HepG2 (cell line): ENCODE results near the gene STIM1. TPM values are rescaled to one million over a fixed set of nuclear protein-coding genes. Genes with fewer than 3 reads are reported as not detected.

Source experiments
- ATAC-seq: fragments of 200-7000 bp; cut with Tn5 transposase; 3 replicates; pipeline ENCODE4 v1.9.1; 2020; ENCODE audit warnings: mild to moderate bottlenecking, moderate library complexity
- BruUV-seq: library from RNA; stranded (reverse); fragments of 400-500 nt; replicated peaks from 2 replicates; lab custom pipeline; 2021; lab: Mats Ljungman, UMichigan
- CTCF ChIA-PET: fragments of 300-600 bp; formaldehyde crosslinking; extraction: SDS; loops from one replicate; lab custom pipeline; 2021; ENCODE audit warnings: low total read pairs, inconsistent platforms, low intra/inter-chr PET ratio; lab: Yijun Ruan, JAX
- POLR2A ChIA-PET: fragments of 350-600 bp; sonication (Branson Sonifier 250); formaldehyde crosslinking; loops from one replicate; lab custom pipeline; 2020; ENCODE audit warnings: antibody characterized with exemption, inconsistent platforms; lab: Yijun Ruan, JAX
- DNase-seq: peaks from one replicate; pipeline ENCODE4 v3.0.0-alpha.2; 2015; ENCODE audit warnings: low spot score
- FAIRE-seq: peaks from 3 replicates; lab custom pipeline; 2011; peaks lifted over from hg19 to GRCh38; lab: Jason Lieb, UNC
- H2AFZ ChIP-seq: one replicate; pipeline ENCODE4 v1.6.1; 2011; ENCODE audit warnings: low read length, inconsistent platforms
- H3K27ac ChIP-seq: fragments of 300-600 bp; 3 replicates; pipeline ENCODE4 v1.8.0; 2011; ENCODE audit warnings: mixed run types, mild to moderate bottlenecking, mixed read lengths, low read length, inconsistent platforms; ENCODE audit not compliant: insufficient read depth; ENCODE audit errors: extremely low read length
- H3K27me3 ChIP-seq, 2 experiments: fragments of 200-600 bp in 1 of 2; 2 replicates in 1 of 2; 3 replicates in 1 of 2; pipeline versions ENCODE4 v1.6.0 to v1.8.0; 2011; ENCODE audit warnings: low read length in 2 of 2, mild to moderate bottlenecking in 2 of 2, moderate library complexity in 2 of 2, inconsistent platforms in 1 of 2; ENCODE audit not compliant: insufficient read depth in 2 of 2, control insufficient read depth in 1 of 2
- H3K36me3 ChIP-seq, 2 experiments: fragments of 200-600 bp in 1 of 2; replicated peaks in 1 of 2; 2 replicates in 1 of 2; 3 replicates in 1 of 2; pipeline versions ENCODE4 v1.5.1 to v1.8.0; 2011; ENCODE audit warnings: low read length in 2 of 2, inconsistent platforms in 1 of 2; ENCODE audit not compliant: insufficient read depth in 2 of 2, control insufficient read depth in 1 of 2
- H3K4me1 ChIP-seq: 2 replicates; pipeline ENCODE4 v1.5.1; 2012; ENCODE audit warnings: low read length, inconsistent platforms; ENCODE audit not compliant: insufficient read depth
- H3K4me2 ChIP-seq: 2 replicates; pipeline ENCODE4 v1.6.0; 2011; ENCODE audit warnings: low read depth, low read length, inconsistent platforms
- H3K4me3 ChIP-seq, 3 experiments: fragments of 200-600 bp in 1 of 3; sonication (generic), shearing (Covaris generic) in 1 of 3; replicated peaks in 1 of 3; 2 replicates each; pipeline ENCODE4 v1.5.1; 2011 to 2016; ENCODE audit warnings: low read length in 3 of 3, inconsistent platforms in 2 of 3, low read depth in 2 of 3, mild to moderate bottlenecking in 2 of 3, control low read depth in 1 of 3, mixed read lengths in 1 of 3; ENCODE audit not compliant: insufficient read depth in 1 of 3
- H3K79me2 ChIP-seq: one replicate; pipeline ENCODE4 v1.6.1; 2011; ENCODE audit warnings: low read length, inconsistent platforms; ENCODE audit not compliant: insufficient read depth
- H3K9ac ChIP-seq: 2 replicates; pipeline ENCODE4 v1.6.0; 2011; ENCODE audit warnings: mild to moderate bottlenecking, low read depth, low read length, inconsistent platforms; ENCODE audit not compliant: insufficient read depth
- H3K9me3 ChIP-seq: 2 replicates; pipeline ENCODE4 v1.5.1; 2012; ENCODE audit warnings: mild to moderate bottlenecking, low read length
- H4K20me1 ChIP-seq: 2 replicates; pipeline ENCODE4 v1.6.0; 2011; ENCODE audit warnings: inconsistent platforms, mild to moderate bottlenecking, low read length, moderate library complexity; ENCODE audit not compliant: insufficient read depth
- ELF3 ChIP-seq: IDR thresholded peaks from 2 replicates; pipeline ENCODE4 v1.6.1; 2016; ENCODE audit warnings: missing genetic modification reagents, missing compliant biosample characterization
- HNF4A ChIP-seq: sonication (generic); formaldehyde crosslinking; IDR thresholded peaks from 2 replicates; pipeline ENCODE4 v1.4.0; 2020; ENCODE audit warnings: missing genetic modification reagents
- KDM6A ChIP-seq: IDR thresholded peaks from 2 replicates; pipeline ENCODE4 v1.6.1; 2016; ENCODE audit warnings: low read depth
- LCORL ChIP-seq, 2 experiments: fragments of 450-650 bp in 1 of 2; sonication (generic) in 1 of 2; formaldehyde crosslinking in 1 of 2; IDR thresholded peaks; 2 replicates each; pipeline versions ENCODE4 v1.5.0 to v1.6.1; 2017 to 2020; ENCODE audit warnings: antibody characterized with exemption in 1 of 2, missing genetic modification reagents in 1 of 2
- NR2F2 ChIP-seq: IDR thresholded peaks from 2 replicates; pipeline ENCODE4 v1.6.1; 2012; ENCODE audit warnings: low read depth, inconsistent platforms, borderline replicate concordance
- PHB2 ChIP-seq: fragments of 450-650 bp; IDR thresholded peaks from 2 replicates; pipeline ENCODE4 v1.6.1; 2018; ENCODE audit not compliant: partially characterized antibody
- SOX6 ChIP-seq, 2 experiments: fragments of 450-650 bp in 1 of 2; sonication (generic) in 1 of 2; formaldehyde crosslinking in 1 of 2; IDR thresholded peaks; 2 replicates each; pipeline versions ENCODE4 v1.4.0 to v1.6.1; 2017 to 2020; ENCODE audit warnings: antibody characterized with exemption in 1 of 2, mild to moderate bottlenecking in 1 of 2, missing genetic modification reagents in 1 of 2
- TCF7 ChIP-seq: sonication (generic); IDR thresholded peaks from 2 replicates; pipeline ENCODE4 v1.6.1; 2016; ENCODE audit warnings: antibody characterized with exemption, low read depth
- ZNF292 ChIP-seq: sonication (generic); formaldehyde crosslinking; IDR thresholded peaks from 2 replicates; pipeline ENCODE4 v1.8.1; 2022; ENCODE audit warnings: mild to moderate bottlenecking, low read depth, missing genetic modification reagents, borderline replicate concordance
- WGBS: methylation state at CpG from one replicate; pipeline ENCODE4 v1.1.6; 2017; ENCODE audit warnings: low lambda C conversion rate; 5-methylcytosine and 5-hydroxymethylcytosine counted together
- in situ Hi-C: cut with HindIII; loops from 2 replicates; pipeline ENCODE4 v1.10.0; 2017; ENCODE audit warnings: low pct_unique_long_range_greater_than_20kb; ENCODE audit not compliant: extremely low pct_ligation_motif_present
- intact Hi-C: fragments of 100-400 bp; cut with micrococcal nuclease; formaldehyde crosslinking; loops from one replicate; pipeline ENCODE4 v1.10.0; 2022; ENCODE audit not compliant: unreplicated experiment
- polyA plus RNA-seq, 8 experiments: library from polyadenylated mRNA; depleted of rRNA in 3 of 8; stranded (reverse) in 7 of 8; unstranded in 1 of 8; fragments of >200 nt; fragmentation: Illumina TruSeq in 4 of 8; extraction: Trizol in 4 of 8; gene quantifications; 2 replicates each; pipeline versions ENCODE4 v1.2.1 to v1.2.3, GENCODE V29; 2011 to 2016; ENCODE audit warnings: low read depth in 4 of 8, missing spikeins in 1 of 8, mixed read lengths in 1 of 8; ENCODE audit not compliant: insufficient read depth in 1 of 8
- total RNA-seq, 5 experiments: library from RNA; depleted of rRNA; stranded (reverse); fragments of >200 nt; fragmentation: Illumina TruSeq; extraction: Trizol; gene quantifications; 2 replicates each; pipeline ENCODE4 v1.2.3, GENCODE V29; 2016; ENCODE audit warnings: low read depth in 1 of 5
- TF ChIP-seq, protein P1 (sequence below): sonication (generic); formaldehyde crosslinking; IDR thresholded peaks from 2 replicates; pipeline ENCODE4 v1.4.0; 2020; ENCODE audit warnings: missing genetic modification reagents, borderline replicate concordance
- TF ChIP-seq, protein P2 (sequence below): sonication (generic); formaldehyde crosslinking; IDR thresholded peaks from 2 replicates; pipeline ENCODE4 v1.9.0; 2021; ENCODE audit warnings: mild to moderate bottlenecking, missing genetic modification reagents

Gene STIM1
- total and polyA plus RNA-seq, 2 of the 13 experiments (the other 11 are each of a cell fraction or from before 2014, with no cell fraction given) = 19.2 to 28.5 TPM

DNA sequence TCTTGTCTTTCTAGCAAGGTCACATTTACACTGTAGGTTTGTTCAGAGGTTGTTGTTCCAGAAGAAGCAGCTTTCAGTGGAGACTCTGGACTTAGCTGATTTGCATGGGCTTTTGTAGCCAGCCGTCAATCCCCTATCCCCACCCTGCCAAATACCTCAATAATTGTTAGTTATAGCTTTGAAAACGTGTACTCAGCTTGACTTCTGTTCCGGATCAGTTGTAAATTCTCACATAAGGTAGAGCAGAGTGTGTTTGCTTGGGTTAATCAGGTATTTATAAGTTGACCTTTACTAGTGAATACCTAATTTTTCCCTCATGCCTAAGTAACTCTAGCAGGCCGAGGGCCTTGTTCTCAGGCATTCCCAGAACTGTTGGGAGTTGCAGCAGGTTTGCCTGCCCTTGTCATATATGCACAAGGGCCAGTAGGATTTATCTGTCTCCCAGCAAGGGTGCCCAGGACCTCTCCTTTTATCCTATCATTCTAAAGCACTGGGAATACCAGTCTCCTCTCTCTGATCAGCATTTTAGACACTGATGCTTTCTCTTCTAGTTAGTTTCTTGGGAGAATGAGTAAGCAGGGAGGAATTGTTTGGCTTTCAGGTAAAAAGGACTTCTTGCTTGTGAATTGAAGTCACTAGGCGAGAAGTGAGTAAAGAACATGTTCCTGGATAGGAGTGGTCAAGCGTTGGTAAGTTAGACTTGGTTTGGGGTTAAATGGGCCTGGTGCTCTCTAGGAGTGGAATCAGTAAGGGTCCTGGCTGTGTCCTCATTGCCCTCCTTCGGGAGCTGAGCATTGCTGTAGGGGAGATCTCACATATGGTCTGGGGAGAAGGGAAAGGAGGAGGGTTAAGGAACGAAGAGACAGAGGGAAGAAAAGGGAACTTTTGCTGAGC lies 22.1 kb downstream of the STIM1 start:
- Histone ChIP-seq H3K9me3 (no peaks in the 10 kb centered on the region), H3K27ac (peak overlapping the region; percentile 74), H3K9ac (peak overlapping the region; percentile 45), H2AFZ (no peak overlapping the region), H4K20me1 (no peaks in the 10 kb centered on the region), H3K4me2 (peak overlapping the region; percentile 75), H3K36me3 (no peaks in the 10 kb centered on the region), H3K4me1 (peaks cover 67% of the 10 kb centered on the region), H3K79me2 (peaks cover 68% of the 10 kb centered on the region), H3K27me3 (no peaks in the 10 kb centered on the region), H3K4me3 (peak overlapping the region; percentile 18 to 34 (median 20); a peak in 4 of 6 replicates)
- peak; percentile 79 for ATAC-seq
- FAIRE-seq = peak; percentile 12
- intact Hi-C loops (loop anchor here (2.0 kb wide), 1 partner anchor 21 kb away; no protein-coding TSS in a partner anchor), in situ Hi-C loops (no loop called here)
- BruUV-seq = no TSS peak
- peak; percentile 68 for DNase-seq
- 36% methylated on average over 8 of the region's 8 CpGs for WGBS
- ChIA-PET POLR2A (interaction anchor here (1.0 to 2.3 kb wide), 4 partner anchors 9 to 28 kb away, joined by 4 to 10 read pairs (median 8); partner anchors contain the start of gene STIM1), CTCF (no interaction called here)
- TF ChIP-seq ZNF292 (peak; percentile 23; the same call in 1 of the 2 replicates), KDM6A (0 out of 2 replicates have a peak, but pooled peaks have one; percentile 22), SOX6 (IDR thresholded peaks at IDR 0.05) (no peak), SOX6 (CRISPR knock-in tag; IDR thresholded peaks at IDR 0.05) (peak; percentile 50; the same call in 1 of the 2 replicates), ELF3 (CRISPR knock-in tag) (0 out of 2 replicates have a peak, but pooled peaks have one; percentile 26), NR2F2 (peak; percentile 53; the same call in 1 of the 2 replicates), TCF7 (peak; percentile 34; the same call in 1 of the 2 replicates), HNF4A (CRISPR knock-in tag) (peak; percentile 52), PHB2 (no peak), LCORL (IDR thresholded peaks at IDR 0.05) (no peak), LCORL (CRISPR knock-in tag; IDR thresholded peaks at IDR 0.05) (0 out of 2 replicates have a peak, but pooled peaks have one; percentile 26)
- TF ChIP-seq, protein P1, sequence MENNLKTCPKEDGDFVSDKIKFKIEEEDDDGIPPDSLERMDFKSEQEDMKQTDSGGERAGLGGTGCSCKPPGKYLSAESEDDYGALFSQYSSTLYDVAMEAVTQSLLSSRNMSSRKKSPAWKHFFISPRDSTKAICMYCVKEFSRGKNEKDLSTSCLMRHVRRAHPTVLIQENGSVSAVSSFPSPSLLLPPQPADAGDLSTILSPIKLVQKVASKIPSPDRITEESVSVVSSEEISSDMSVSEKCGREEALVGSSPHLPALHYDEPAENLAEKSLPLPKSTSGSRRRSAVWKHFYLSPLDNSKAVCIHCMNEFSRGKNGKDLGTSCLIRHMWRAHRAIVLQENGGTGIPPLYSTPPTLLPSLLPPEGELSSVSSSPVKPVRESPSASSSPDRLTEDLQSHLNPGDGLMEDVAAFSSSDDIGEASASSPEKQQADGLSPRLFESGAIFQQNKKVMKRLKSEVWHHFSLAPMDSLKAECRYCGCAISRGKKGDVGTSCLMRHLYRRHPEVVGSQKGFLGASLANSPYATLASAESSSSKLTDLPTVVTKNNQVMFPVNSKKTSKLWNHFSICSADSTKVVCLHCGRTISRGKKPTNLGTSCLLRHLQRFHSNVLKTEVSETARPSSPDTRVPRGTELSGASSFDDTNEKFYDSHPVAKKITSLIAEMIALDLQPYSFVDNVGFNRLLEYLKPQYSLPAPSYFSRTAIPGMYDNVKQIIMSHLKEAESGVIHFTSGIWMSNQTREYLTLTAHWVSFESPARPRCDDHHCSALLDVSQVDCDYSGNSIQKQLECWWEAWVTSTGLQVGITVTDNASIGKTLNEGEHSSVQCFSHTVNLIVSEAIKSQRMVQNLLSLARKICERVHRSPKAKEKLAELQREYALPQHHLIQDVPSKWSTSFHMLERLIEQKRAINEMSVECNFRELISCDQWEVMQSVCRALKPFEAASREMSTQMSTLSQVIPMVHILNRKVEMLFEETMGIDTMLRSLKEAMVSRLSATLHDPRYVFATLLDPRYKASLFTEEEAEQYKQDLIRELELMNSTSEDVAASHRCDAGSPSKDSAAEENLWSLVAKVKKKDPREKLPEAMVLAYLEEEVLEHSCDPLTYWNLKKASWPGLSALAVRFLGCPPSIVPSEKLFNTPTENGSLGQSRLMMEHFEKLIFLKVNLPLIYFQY = no peak
- TF ChIP-seq, protein P2, sequence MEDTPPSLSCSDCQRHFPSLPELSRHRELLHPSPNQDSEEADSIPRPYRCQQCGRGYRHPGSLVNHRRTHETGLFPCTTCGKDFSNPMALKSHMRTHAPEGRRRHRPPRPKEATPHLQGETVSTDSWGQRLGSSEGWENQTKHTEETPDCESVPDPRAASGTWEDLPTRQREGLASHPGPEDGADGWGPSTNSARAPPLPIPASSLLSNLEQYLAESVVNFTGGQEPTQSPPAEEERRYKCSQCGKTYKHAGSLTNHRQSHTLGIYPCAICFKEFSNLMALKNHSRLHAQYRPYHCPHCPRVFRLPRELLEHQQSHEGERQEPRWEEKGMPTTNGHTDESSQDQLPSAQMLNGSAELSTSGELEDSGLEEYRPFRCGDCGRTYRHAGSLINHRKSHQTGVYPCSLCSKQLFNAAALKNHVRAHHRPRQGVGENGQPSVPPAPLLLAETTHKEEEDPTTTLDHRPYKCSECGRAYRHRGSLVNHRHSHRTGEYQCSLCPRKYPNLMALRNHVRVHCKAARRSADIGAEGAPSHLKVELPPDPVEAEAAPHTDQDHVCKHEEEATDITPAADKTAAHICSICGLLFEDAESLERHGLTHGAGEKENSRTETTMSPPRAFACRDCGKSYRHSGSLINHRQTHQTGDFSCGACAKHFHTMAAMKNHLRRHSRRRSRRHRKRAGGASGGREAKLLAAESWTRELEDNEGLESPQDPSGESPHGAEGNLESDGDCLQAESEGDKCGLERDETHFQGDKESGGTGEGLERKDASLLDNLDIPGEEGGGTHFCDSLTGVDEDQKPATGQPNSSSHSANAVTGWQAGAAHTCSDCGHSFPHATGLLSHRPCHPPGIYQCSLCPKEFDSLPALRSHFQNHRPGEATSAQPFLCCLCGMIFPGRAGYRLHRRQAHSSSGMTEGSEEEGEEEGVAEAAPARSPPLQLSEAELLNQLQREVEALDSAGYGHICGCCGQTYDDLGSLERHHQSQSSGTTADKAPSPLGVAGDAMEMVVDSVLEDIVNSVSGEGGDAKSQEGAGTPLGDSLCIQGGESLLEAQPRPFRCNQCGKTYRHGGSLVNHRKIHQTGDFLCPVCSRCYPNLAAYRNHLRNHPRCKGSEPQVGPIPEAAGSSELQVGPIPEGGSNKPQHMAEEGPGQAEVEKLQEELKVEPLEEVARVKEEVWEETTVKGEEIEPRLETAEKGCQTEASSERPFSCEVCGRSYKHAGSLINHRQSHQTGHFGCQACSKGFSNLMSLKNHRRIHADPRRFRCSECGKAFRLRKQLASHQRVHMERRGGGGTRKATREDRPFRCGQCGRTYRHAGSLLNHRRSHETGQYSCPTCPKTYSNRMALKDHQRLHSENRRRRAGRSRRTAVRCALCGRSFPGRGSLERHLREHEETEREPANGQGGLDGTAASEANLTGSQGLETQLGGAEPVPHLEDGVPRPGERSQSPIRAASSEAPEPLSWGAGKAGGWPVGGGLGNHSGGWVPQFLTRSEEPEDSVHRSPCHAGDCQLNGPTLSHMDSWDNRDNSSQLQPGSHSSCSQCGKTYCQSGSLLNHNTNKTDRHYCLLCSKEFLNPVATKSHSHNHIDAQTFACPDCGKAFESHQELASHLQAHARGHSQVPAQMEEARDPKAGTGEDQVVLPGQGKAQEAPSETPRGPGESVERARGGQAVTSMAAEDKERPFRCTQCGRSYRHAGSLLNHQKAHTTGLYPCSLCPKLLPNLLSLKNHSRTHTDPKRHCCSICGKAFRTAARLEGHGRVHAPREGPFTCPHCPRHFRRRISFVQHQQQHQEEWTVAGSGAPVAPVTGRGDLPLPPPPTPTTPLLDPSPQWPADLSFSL (CRISPR knock-in tag) = 0 out of 2 replicates have a peak, but pooled peaks have one; percentile 19
